HG03460 (cell line): ENCODE measurements around the gene SLC19A1.
"Not testable (repeated sequence)": the region's sequence is repeated elsewhere in the genome, so short reads cannot be mapped to it uniquely, and the experiment has no call there.

Source experiments
- ATAC-seq: cut with Tn5 transposase; IDR thresholded peaks from one replicate; pipeline ENCODE4 v1.9.1; 2021; ENCODE audit not compliant: unreplicated experiment

Gene SLC19A1

DNA sequence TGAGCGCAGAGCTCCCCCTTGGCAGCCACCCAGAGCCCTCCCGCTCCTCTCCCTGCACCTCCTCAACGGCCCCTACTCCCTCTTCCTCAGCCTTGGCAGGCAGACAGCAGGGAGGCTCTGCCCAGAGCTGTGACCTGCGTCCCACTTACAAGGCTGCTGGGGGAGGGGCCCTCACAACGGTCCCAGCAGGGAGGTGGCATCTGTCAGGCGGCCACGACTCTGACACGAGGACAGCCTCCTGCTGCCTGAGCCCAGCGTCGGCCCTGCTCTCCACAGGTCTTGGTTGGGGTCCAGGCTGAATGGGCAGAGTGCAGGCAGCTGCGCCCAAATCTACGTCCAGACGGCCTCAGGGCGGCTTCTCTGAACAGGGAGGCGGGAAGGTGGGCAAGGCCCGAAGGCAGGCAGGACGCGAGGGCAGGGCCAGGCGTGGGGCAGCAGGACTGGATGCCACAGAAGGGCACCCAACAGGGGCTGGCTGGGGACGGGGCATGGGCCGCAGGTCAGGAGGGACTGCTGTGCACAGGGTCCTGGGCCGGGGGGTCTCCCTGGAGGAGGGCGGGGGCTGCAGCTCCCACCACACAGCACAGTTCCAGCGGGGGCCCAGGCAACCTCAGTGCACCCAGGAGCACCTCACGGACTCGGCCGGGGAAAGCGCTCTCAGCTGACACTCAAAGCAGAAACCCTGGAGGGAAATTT, 7.5 kb downstream of the SLC19A1 start:
- ATAC-seq, result no peak

DNA sequence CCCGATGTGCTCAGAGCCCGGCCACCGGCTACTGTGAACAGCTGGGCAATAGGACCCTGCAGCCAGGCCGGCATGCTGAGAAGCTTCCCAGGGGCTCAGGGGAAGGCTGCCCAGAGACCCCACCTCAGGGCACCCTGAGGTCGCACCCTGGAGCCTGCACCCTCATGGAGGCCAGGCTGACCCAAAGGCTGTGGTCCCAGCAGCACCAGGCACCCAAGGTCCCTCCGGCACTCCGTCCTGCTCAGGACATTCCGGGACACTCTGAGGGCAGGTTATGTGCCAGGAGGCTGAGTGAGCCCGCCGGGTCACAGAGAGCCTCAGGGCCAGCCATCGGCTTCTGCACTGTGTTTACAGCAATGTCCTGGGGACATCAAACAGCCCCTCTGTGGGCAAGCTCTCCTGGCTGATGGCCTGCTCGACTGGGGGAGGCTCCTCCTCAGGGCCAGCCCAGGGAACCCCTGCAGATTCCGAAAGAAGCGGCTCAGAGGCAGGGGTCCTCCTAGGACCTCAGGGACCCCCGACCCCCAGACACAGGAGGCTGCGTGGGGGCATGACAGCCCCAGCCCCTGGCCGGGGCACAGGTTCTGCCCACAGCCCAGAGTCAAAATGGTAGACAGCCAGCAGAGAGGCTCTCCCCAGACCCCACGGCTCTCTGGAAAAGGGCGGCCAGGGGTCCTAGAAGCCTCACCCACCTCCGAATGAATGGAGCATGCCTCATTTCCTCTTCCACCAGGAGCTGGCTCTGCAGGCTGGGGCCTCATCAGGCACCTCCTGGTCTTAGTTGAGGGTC, 8.2 kb downstream of the SLC19A1 start:
- no peak for ATAC-seq

GRCh38 chr21:45533361-45533845, 8.8 kb downstream of the SLC19A1 start:
- no peak for ATAC-seq

DNA sequence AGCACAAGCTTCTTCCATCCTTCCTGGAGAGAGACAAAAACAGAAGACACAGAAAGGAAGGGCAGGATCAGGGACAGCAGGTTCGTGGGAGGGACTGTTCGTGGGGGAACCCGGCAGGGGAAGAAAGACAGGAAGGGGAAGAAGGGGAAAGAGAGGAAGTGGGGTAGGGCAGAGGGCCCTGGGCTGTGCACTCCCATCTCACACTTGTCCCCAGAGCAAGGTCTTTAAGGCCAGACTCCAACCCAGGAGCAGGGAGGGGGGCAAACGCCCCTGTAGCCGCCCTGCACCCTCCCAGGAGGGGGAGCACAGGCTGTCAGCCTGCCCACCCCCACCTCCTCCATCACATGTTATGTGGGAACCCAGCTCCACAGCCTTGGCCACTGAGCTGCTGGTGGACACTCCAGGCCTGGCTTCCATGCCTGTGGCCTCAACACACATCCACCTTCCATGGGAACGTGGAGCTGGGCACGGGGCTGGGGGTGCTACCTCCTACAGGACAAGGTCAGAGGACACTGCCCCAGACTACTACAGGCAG, 9.3 kb downstream of the SLC19A1 start:
- ATAC-seq, result no peak

- ATAC-seq, result no peak
These were observed 10.6 kb downstream of the SLC19A1 start for GRCh38 chr21:45531393-45532215.

DNA sequence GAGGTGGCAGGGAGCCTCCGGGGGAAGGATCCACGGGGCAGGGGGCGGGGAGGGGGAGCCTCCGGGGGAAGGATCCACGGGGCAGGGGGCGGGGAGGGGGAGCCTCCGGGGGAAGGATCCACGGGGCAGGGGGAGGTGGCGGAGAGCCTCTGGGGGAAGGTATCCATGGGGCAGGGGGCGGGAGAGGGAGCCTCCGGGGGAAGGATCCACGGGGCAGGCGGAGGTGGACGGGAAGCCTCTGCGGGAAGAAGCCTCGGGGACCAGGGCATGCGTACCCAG, 11.2 kb downstream of the SLC19A1 start:
- not testable (repeated sequence) for ATAC-seq

DNA sequence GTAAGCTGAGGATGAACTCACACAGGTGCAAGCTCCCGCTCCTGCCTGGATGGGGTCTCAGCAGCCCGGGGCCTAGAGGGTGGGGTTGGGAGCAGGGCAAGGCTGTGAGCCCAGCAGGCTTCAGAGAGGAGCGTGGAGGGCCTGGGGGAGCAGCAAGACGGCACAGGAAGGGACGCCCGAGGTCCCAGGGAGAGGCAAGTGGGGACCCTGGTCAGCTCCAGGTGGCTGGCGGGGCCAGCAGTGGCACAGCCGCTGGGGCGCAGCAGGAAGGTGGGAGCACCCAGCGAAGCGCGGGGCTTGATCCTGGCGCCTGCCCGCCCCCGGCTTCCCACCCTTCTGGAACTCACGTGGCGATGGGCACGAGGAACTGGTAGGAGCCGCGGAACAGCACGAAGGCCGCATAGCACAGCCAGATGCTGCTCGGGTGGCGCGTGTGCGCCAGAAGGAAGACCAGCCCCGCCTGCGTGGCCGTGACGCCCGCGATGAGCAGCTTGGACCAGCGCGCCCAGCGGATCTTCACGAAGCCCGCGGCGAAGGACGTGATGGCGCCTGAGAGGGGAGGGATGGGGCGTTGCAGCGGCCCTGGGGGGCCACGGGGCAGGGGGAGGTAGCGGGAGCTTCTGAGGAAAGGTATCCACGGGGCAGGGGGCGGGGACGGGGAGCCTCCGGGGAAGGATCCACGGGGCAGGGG, 11.7 kb downstream of the SLC19A1 start:
- no peak for ATAC-seq

DNA sequence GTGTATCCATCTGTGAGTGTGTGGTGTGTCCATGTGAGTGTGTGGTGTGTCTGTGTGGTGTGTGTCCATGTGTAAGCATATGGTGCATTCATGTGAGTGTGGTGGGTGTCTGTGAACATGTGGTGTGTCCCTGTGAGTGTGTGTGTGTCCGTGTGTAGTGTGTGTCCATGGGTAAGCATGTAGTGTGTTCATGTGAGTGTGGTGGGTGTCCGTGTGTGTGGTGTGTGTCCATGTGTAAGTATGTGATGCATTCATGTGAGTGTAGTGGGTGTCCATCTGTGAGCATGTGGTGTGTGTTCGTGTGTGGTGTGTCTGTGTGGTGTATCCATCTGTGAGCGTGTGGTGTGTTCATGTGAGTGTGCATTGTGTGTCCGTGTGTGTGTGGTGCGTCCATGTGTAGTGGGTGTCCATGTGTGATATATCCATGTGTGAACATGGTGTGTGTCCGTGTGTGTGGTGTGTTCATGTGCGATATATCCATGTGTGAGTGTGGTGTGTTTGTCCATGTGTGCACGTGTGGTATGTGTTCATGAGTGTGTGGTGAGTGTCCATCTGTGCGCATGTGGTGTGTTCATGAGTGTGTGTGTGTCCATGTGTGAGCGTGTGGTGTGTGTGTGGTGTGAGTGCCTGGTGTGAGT, 12.3 kb downstream of the SLC19A1 start:
- ATAC-seq, result no peak

- ATAC-seq, result no peak
These were observed 13.1 kb downstream of the SLC19A1 start for GRCh38 chr21:45528981-45529784.

GRCh38 chr21:45528028-45528705, 14.1 kb downstream of the SLC19A1 start:
- ATAC-seq, result no peak

GRCh38 chr21:45527151-45527999, 14.9 kb downstream of the SLC19A1 start:
- not testable (repeated sequence) for ATAC-seq

GRCh38 chr21:45525910-45526306, 16.3 kb downstream of the SLC19A1 start:
- no peak for ATAC-seq

DNA sequence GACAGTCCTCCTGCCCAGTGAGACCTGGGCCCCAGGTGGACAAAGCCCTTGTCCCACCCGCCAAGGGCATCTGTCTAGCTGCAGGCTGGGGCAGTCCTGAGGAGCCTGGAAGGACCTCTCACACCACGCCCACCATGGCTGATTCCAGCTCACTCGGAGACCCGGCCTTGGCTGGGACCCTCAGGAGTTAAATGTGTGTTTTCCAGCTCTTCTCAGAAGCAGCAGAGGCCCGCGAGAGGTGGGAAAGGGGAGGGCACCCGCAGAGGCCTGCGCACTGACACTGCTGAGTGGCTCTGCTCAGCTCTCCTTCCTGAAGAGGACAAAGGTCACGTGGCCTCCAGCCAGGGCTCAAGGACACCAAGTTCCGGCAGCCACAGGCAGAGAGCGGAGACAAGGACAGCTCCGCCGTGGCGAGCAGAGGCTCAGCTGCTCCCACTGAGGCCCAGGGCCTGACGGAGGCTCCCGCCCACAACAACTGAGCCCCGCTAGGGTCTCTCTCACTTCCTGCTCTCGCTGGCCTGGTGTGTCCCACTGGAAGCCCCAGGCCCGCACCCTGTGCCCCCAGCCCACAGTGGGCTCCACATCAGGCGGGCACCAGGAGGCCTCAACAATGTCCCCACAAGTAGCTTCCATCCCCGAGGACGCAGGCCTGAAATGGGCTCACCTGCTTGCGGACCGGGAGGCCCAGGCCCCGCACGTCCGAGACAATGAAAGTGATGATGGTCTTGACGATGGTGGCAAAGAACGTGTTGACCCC, 16.9 kb downstream of the SLC19A1 start:
- no peak for ATAC-seq

DNA sequence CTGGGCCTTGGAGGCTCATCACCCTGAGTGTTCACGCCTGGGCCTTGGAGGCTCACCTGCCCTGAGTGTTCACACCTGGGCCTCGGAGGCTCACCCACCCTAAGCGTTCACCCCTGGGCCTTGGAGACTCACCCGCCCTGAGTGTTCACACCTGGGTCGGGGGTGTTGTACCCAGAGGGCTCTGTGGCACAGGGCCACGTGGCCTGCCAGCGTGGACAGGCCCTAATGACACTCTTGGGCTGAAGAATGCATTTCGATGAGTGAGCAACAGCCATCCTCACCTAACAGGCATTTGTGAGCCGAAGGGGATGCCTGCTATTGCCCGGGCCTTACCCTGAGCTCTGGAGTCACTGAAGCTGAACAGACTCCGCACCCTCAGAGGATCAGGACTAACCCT, 17.5 kb downstream of the SLC19A1 start:
- no peak for ATAC-seq

DNA sequence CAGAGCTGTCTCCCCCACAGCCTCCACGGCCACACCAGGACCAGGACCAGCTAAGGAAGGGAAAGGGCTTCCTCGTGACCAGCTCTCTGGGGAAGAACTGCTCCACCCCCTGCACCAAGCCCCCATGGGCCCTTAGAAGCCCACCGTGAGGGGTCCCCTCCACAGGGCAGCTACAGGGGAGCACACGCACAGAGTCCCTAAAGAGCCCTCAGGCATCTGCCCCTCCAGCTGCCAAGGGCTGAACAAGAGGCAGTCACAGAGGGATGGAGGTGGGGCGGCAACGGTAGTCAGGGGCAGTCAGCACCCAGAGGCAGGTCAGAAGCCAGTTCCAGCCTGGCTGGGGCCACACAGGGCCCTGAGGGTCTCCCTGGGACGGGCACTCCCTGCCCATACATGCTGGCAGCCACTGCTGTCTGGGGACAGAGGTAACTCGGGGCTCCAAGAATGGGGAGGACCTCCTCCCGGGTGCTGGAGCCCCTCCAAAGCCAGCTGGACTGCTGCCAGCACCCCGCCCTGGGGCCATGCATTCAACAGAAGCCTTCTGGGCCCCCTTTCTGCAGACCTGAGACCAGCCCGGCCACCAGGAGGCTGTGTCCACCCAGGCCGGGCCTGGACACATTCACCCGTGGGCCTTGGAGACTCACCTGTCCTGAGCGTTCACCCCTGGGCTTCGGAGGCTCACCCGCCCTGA, 18.7 kb downstream of the SLC19A1 start:
- no peak for ATAC-seq

DNA sequence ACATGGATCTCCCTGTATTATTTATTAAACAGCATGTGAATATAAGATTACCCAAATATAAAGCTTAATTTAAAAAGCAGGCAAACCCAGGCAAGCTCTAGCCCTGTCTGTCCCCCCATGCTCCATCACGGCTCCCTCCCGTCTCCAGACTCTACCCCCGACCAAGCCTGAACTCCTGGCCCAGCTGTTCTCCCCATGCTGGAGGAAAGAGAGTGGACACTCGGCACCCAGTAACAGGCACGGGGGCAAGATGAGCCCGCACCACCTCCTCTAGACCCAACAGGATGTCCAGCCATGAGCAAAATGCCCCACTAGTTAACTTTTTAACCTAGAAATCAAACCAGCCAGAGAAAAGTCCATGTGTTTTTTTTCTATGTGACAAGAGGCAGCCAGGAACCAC, 19.3 kb downstream of the SLC19A1 start:
- ATAC-seq, result no peak

GRCh38 chr21:45522381-45522780, 19.9 kb downstream of the SLC19A1 start:
- no peak for ATAC-seq
